CD4-positive, alpha-beta T cell (primary cell): ENCODE data around the gene SMC4. TPM values are rescaled to one million over a fixed set of nuclear protein-coding genes. Genes with fewer than 3 reads are reported as not detected.

Experiments used
- ATAC-seq: fragments of 200-7000 bp; cut with Tn5 transposase; one replicate; pipeline ENCODE4 v1.10.0; 2022; ENCODE audit warnings: mild to moderate bottlenecking; ENCODE audit not compliant: poor library complexity
- CTCF ChIA-PET: fragments of 350-600 bp; sonication (Branson Sonifier 250); formaldehyde crosslinking; loops from one replicate; lab custom pipeline; 2021; ENCODE audit warnings: antibody characterized with exemption, inconsistent platforms; lab: Charles Lee
- POLR2A ChIA-PET: fragments of 350-600 bp; sonication (Branson Sonifier 250); formaldehyde crosslinking; loops from one replicate; lab custom pipeline; 2021; ENCODE audit warnings: antibody characterized with exemption, inconsistent platforms; lab: Charles Lee
- DNase-seq, 14 experiments: peaks; one replicate each; pipeline ENCODE4 v3.0.0-alpha.2; 2013 to 2020; ENCODE audit warnings: mixed read lengths in 2 of 14
- H3K27ac ChIP-seq, 2 donors: one replicate each; pipeline versions ENCODE4 v1.5.1 to v1.7.0; 2013; ENCODE audit warnings: low read length in 2 of 2, low read depth in 1 of 2, mild to moderate bottlenecking in 1 of 2
- H3K27me3 ChIP-seq, 2 experiments: 1 replicate in 1 of 2; 2 replicates in 1 of 2; pipeline versions ENCODE4 v1.6.1 to v1.7.0; 2013; ENCODE audit warnings: low read length in 2 of 2, control low read depth in 1 of 2, mild to moderate bottlenecking in 1 of 2, moderate library complexity in 1 of 2; ENCODE audit not compliant: insufficient read depth in 2 of 2, control insufficient read depth in 1 of 2
- H3K36me3 ChIP-seq: one replicate; pipeline ENCODE4 v1.6.1; 2013; ENCODE audit warnings: low read length, control low read depth; ENCODE audit not compliant: insufficient read depth
- H3K4me1 ChIP-seq: one replicate; pipeline ENCODE4 v1.6.1; 2013; ENCODE audit warnings: low read length, control low read depth; ENCODE audit not compliant: insufficient read depth
- H3K4me3 ChIP-seq: one replicate; pipeline ENCODE4 v1.5.1; 2013; ENCODE audit warnings: mild to moderate bottlenecking, low read length, moderate library complexity
- H3K9me3 ChIP-seq, 2 experiments: 1 replicate in 1 of 2; 2 replicates in 1 of 2; pipeline versions ENCODE4 v1.6.1 to v1.7.0; 2013; ENCODE audit warnings: low read length in 2 of 2, mild to moderate bottlenecking in 2 of 2, control low read depth in 1 of 2, moderate library complexity in 1 of 2; ENCODE audit not compliant: control insufficient read depth in 1 of 2, insufficient read depth in 1 of 2
- H3K27ac Mint-ChIP-seq: one replicate; pipeline ENCODE4 v1.8.0; 2020; ENCODE audit warnings: mixed read lengths
- H3K27me3 Mint-ChIP-seq: one replicate; pipeline ENCODE4 v1.8.0; 2021; ENCODE audit warnings: mixed read lengths
- H3K36me3 Mint-ChIP-seq: one replicate; pipeline ENCODE4 v1.8.0; 2021; ENCODE audit warnings: low read depth, mixed read lengths
- H3K4me1 Mint-ChIP-seq: one replicate; pipeline ENCODE4 v1.8.0; 2021; ENCODE audit warnings: low read depth, mixed read lengths
- H3K4me3 Mint-ChIP-seq: one replicate; pipeline ENCODE4 v1.8.0; 2020; ENCODE audit warnings: mild to moderate bottlenecking, mixed read lengths
- H3K9me3 Mint-ChIP-seq: one replicate; pipeline ENCODE4 v1.8.0; 2020; ENCODE audit warnings: mixed read lengths
- intact Hi-C, 2 experiments: fragments of 100-400 bp; cut with DNase I in 1 of 2; cut with micrococcal nuclease in 1 of 2; formaldehyde crosslinking; loops; one replicate each; pipeline versions ENCODE4 v1.15.1 to v1.9.0; 2023 to 2025; cut with DNase I, micrococcal nuclease
- total RNA-seq, 174 experiments: library from RNA in 2 of 174; stranded (reverse) in 2 of 174; gene quantifications; one replicate each; pipeline ENCODE4 v1.2.3 and lab custom pipeline; 2021 to 2026
- TF ChIP-seq, protein P1 (sequence below): fragments of 200-600 bp; IDR thresholded peaks from one replicate; pipeline ENCODE4 v1.8.0; 2022; ENCODE audit warnings: antibody characterized with exemption, mild to moderate bottlenecking

Gene SMC4
- total RNA-seq, 2 experiments from 2014 or later: 52.3 to 58.8 TPM

DNA sequence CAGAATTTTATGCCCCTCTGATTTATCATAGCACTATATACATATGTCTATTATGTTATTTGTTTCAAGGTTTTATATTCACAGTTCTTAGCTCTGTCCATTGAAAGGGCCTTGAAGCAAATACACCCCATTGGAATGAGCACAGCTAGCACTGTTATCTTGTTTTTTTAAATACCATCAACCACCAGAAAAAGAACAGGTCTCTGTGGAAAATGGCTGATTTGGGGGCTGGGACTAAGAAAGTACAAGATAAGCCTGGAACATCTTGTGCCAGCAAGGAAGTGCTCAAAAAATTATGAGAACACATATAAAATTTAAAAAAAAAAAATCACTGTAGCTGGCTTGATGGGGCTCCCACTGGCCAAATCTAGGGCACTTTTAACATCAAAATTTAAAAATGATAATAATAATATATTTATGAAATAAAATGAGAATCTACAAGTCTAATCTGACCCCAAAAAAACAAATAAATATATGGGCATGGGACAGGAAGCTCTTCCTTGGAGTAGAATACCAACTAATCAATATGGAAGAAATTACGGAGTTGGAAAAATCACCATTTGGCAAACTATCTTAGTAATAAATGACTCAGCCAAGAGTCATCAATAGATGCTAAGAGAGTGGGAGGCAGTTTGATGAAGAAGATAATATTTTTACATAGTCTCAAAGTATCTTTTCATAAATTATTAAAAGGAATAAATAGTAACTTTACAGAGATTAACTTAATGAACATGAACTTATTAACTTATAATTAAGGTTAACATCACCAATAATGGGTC lies 20.9 kb upstream of the SMC4 start:
- Mint-ChIP-seq H3K4me3 (no peak overlapping the region), H3K36me3 (peaks cover 68% of the 10 kb centered on the region), H3K4me1 (no peaks in the 10 kb centered on the region), H3K9me3 (no peaks in the 10 kb centered on the region), H3K27ac (no peak overlapping the region), H3K27me3 (no peaks in the 10 kb centered on the region)
- no peak for ATAC-seq
- no peak overlapping the region for H3K27ac ChIP-seq
- intact Hi-C loops: no loop called here
- H3K4me3 ChIP-seq: no peak overlapping the region
- H3K27me3 ChIP-seq: no peaks in the 10 kb centered on the region
- no peaks in the 10 kb centered on the region for H3K4me1 ChIP-seq
- H3K9me3 ChIP-seq: no peaks in the 10 kb centered on the region
- POLR2A ChIA-PET: interaction anchor here (0.6 kb wide), 1 partner anchor 153 kb away, joined by 3 read pairs; the partner anchor contains the start of gene C3orf80
- TF ChIP-seq, protein P1, sequence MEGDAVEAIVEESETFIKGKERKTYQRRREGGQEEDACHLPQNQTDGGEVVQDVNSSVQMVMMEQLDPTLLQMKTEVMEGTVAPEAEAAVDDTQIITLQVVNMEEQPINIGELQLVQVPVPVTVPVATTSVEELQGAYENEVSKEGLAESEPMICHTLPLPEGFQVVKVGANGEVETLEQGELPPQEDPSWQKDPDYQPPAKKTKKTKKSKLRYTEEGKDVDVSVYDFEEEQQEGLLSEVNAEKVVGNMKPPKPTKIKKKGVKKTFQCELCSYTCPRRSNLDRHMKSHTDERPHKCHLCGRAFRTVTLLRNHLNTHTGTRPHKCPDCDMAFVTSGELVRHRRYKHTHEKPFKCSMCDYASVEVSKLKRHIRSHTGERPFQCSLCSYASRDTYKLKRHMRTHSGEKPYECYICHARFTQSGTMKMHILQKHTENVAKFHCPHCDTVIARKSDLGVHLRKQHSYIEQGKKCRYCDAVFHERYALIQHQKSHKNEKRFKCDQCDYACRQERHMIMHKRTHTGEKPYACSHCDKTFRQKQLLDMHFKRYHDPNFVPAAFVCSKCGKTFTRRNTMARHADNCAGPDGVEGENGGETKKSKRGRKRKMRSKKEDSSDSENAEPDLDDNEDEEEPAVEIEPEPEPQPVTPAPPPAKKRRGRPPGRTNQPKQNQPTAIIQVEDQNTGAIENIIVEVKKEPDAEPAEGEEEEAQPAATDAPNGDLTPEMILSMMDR: no peak
- CTCF ChIA-PET: no interaction called here
- peaks cover 18% of the 10 kb centered on the region for H3K36me3 ChIP-seq
- no peak for DNase-seq

DNA sequence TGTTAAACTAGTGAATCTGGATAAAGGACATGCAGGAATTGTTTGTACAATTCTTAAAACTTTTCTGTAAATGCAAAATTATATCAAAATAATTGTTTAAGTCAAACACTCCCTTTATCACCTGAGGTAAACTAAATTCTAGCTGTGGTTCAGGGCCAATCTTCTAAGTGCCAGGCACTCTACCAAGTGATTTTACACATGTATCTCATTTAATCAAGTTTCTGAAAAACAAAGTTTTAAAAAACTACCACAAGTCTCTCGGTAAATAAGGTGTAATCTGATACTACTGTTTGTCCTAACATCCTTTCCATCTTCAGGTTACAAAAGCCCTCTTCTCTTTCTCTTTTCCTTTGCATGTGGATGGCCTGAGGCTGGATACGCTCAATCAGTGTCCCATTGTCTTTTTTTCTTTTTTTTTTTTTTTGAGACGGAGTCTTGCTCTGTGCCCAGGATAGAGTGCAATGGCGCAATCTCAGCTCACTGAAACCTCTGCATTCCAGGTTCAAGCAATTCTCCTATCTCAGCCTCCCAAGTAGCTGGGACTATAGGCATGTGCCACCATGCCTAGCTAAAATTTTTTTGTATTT lies 19.7 kb upstream of the SMC4 start:
- H3K4me3 Mint-ChIP-seq: no peak overlapping the region
- intact Hi-C loops: no loop called here
- ATAC-seq: no peak
- no peaks in the 10 kb centered on the region for H3K9me3 Mint-ChIP-seq
- H3K36me3 Mint-ChIP-seq: peaks cover 56% of the 10 kb centered on the region
- H3K36me3 ChIP-seq: peaks cover 18% of the 10 kb centered on the region
- H3K4me1 Mint-ChIP-seq: no peaks in the 10 kb centered on the region
- CTCF ChIA-PET: no interaction called here
- no peaks in the 10 kb centered on the region for H3K27me3 ChIP-seq
- H3K9me3 ChIP-seq: no peaks in the 10 kb centered on the region
- no peak overlapping the region for H3K4me3 ChIP-seq
- no peaks in the 10 kb centered on the region for H3K4me1 ChIP-seq
- POLR2A ChIA-PET: interaction anchor here (0.6 kb wide), 1 partner anchor 22 kb away, joined by 3 read pairs; no protein-coding TSS in a partner anchor
- no peak for DNase-seq
- TF ChIP-seq, protein P1: no peak
- H3K27me3 Mint-ChIP-seq: no peaks in the 10 kb centered on the region
- no peak overlapping the region for H3K27ac ChIP-seq
- H3K27ac Mint-ChIP-seq: no peak overlapping the region

DNA sequence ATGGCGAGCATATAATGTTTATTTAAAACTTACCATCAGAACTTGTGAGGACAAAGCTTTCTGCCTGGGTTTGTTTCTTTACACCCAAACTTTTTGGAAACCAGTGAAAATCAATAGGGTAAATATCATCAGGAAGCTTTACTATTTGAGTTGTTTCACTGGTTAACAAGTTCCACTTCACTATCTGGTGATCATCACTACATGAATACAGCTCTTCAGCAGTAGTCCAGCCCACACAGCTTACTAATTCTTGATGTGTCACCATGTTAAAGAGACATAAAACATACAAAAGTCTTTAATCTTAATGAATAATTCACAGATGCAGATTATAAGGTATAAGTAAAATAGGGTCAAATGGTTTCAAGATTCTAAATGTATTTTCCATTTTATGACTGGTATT lies 18.0 kb upstream of the SMC4 start:
- H3K27me3 Mint-ChIP-seq: no peaks in the 10 kb centered on the region
- TF ChIP-seq, protein P1: no peak
- intact Hi-C loops: no loop called here
- Histone ChIP-seq H3K36me3 (peaks cover 9% of the 10 kb centered on the region), H3K4me3 (no peak overlapping the region), H3K9me3 (no peaks in the 10 kb centered on the region), H3K4me1 (no peaks in the 10 kb centered on the region), H3K27ac (no peak overlapping the region), H3K27me3 (no peaks in the 10 kb centered on the region)
- no peak overlapping the region for H3K4me3 Mint-ChIP-seq
- H3K4me1 Mint-ChIP-seq: peaks cover 11% of the 10 kb centered on the region
- ChIA-PET CTCF (no interaction called here), POLR2A (no interaction called here)
- H3K36me3 Mint-ChIP-seq: peaks cover 39% of the 10 kb centered on the region
- no peaks in the 10 kb centered on the region for H3K9me3 Mint-ChIP-seq
- no peak overlapping the region for H3K27ac Mint-ChIP-seq
- no peak for ATAC-seq
- DNase-seq: no peak
